GM19238 (cell line): ENCODE measurements around the gene METTL1.

Experiments
- DNase-seq: peaks from one replicate; pipeline ENCODE4 v3.0.0; 2011; ENCODE audit warnings: low spot score; ENCODE audit not compliant: insufficient read length

The METTL1 gene

GRCh38 chr12:57769594-57769993 is 2.3 kb downstream of the METTL1 start:
- DNase-seq: no peak

- DNase-seq: no peak
Measured at GRCh38 chr12:57767876-57768275, 4.0 kb downstream of the METTL1 start.

- no peak for DNase-seq
Measured at GRCh38 chr12:57767305-57767698, 4.6 kb downstream of the METTL1 start.

- no peak for DNase-seq
Measured at GRCh38 chr12:57766464-57767304, 5.2 kb downstream of the METTL1 start, which contains the start of gene CYP27B1. Gene CYP27B1 (minus strand): TSS chr12:57767078. CDS start chr12:57767041, 37 bp downstream.

DNA sequence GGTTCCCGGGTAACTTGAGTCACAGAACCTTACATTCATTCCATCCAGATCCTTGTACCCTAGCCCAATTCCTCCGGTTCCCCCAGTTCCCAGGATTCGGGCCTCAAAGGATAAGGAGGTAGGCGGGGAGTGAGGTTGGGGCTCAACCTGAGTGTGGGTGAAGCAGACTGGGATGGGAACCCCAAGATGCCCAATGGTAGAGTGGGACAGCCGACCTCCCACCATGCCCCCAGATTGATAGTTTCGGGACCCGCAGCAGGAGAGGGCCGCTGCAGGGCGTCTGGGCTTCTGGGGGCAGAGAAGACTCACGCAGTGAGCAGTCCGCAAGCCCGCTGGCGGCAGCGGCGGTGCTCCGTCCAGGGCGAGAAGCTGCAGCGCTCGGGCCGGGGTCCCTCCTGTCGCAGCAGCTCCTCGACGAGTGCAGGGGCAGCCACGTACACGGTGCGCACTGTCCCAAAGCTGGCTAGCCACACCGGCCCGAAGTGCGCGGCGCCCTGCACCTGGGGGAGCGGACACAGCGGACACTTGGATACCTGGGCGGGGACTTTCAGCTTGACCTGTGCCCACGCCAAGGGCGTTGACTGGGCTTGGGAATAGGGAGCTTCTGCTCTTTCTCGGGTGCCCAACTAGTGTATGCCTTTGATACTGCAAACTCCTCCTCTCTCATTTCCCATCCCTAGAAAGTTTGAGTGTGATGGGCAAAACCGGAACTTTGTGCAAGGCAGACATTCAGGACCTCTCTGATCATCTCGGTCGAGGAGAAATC is 6.0 kb downstream of the METTL1 start:
- DNase-seq: no peak

GRCh38 chr12:57765003-57765697 is 6.8 kb downstream of the METTL1 start:
- DNase-seq: no peak

- no peak for DNase-seq
Measured at GRCh38 chr12:57764662-57765002, 7.3 kb downstream of the METTL1 start.

- DNase-seq: no peak
Measured at GRCh38 chr12:57763881-57764661, 7.8 kb downstream of the METTL1 start.

DNA sequence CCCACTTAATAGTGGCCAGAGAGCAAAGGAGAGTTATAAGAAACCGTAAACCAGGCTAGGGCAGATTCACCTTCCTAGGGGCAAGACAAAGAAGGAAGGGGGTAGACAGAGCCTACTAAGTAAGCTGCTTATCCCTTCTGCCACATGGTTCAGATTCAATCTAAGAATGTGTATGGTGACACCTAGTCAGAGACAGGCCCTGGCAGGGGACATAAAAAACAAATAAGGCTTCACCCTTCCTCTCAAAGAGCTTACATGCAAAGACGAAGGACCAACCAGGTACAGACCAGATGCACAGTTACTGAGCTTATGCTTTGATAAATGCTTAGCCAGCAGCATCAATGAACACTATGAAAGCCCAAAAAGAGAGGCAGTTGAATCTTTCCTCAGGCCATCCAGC is 9.4 kb downstream of the METTL1 start:
- DNase-seq: no peak

DNA sequence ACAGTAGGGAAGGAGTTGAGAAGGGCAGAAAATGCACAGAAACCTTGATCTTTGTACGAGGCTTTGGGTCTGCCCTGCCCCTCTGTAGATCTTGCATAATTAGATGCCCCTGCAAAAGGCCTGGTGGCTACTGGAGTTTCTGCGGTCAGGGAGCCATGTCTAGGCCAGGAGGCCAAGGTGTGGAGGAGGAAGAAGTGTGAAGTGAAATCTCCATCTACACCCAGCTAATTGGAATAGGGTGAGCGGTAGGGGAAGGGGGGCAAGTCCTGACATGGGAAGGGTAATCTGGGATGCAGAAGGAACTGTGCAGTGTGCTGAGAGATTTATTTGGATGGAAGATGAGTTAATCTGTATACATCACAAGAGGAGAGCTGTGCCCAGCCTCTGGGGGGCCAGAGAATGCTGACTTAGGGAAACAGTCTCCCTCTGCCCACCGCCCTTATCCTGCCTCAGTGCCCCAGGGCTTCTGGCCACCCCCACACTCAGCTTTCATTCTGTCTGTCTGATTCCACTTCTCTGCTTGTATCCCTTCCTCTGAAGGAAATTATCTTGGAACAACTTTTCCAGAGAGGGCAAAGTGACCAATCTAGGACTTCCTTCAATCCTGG is 10.4 kb downstream of the METTL1 start:
- DNase-seq: no peak

GRCh38 chr12:57760347-57760982 is 11.4 kb downstream of the METTL1 start:
- DNase-seq: no peak

GRCh38 chr12:57759360-57759980 is 12.4 kb downstream of the METTL1 start:
- no peak for DNase-seq

DNA sequence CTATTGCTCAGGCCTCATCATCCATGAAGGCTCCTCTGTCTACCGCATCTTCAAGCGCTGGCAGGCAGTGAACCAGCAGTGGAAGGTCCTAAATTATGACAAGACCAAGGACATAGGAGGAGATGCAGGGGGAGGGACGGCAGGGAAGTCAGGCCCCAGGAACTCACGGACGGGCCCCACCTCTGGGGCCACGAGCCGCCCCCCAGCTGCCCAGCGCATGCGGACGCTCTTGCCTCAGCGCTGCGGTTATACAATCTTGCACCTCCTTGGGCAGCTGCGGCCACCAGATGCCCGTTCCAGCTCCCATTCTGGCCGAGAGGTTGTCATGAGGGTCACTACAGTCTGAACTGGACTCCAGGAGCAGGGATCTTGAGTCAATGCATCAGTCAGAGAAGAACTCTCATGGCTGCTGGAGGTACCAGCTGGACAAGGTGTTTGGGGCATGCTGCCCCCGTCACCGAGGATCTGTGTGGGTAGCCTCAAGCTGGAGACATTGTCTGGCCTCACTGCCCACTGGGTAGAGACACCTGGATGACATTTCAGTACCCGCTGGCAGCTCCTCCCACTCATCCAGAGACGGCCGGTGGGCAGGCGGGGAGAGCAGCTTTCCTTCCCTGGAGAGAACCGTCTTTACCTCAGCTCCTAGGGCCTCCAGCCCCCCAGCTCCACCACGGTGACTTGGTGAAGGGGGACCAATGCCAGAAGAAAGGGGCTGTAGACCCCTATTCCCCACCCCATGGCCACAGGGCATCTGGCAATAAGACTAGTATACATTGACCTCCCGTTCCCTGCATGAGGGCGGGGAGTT is 13.1 kb downstream of the METTL1 start:
- no peak for DNase-seq

DNA sequence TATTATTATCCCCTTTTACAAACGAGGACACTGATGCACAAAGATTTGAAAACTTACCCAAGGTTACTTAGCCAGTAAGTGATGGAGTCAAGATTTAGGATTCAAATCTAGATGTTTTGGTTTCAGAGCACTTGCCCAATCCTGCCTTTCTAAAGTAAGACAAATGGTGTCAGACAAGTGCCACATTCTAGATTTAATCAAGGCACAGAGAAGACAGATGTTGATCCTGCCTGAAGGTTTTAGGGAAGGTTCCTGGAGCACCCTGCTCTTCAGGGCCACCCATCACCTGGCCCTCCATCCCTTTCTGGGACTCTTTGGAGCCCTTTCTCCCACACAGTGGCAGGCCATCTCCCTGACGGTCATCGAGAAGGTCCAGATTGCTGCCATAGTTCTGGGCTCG is 14.1 kb downstream of the METTL1 start:
- DNase-seq: no peak

GRCh38 chr12:57756406-57757341 is 15.2 kb downstream of the METTL1 start:
- DNase-seq: peak; percentile 88

DNA sequence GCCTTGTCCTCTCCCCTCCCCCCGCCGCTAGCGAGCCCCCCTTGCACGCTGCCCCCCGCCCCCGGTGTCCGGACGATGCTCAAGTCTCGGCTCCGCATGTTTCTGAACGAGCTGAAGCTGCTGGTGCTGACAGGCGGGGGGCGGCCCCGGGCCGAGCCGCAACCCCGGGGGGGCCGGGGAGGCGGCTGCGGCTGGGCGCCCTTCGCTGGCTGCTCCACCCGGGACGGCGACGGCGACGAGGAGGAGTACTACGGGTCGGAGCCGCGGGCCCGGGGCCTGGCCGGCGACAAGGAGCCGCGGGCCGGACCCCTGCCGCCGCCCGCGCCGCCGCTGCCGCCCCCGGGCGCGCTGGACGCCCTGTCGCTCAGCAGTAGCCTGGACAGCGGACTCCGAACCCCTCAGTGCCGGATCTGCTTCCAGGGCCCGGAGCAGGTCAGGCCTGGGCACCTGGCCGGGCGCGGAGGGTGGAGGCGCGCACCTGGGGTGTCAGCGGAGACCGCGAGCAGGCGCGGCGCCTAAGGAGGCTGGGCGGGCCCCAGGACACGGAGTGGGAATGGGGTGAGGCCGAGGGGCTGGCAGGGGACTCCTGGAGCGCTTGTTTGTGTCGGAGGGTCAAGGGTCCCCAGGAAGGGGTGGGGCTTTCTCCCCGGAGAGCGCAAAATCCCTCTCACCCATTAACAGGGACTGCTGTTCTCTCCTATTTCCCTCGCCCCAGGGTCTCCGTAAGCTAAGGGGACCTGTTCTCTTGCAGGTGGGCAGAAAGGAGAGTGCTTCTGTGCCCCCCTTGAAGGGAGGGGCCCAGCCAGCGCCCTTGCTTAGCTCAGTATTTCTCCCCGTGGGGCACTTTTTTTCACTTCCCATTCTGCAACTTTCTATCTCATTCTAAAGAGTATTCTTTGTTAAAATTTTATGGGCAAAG is 16.2 kb downstream of the METTL1 start:
- no peak for DNase-seq

- DNase-seq: no peak
Measured at GRCh38 chr12:57755194-57755453, 16.8 kb downstream of the METTL1 start.
